Measurements from ENCODE around the gene RFTN1.

GRCh38 chr3:16508591-16508995 lies 4.9 kb downstream of the RFTN1 start:
- no peak; the same call in 1 of the 2 replicates for TF ChIP-seq POLR2A (IDR thresholded peaks at IDR 0.05; ENCODE audit: low read depth, low read length)
- no peak; the same call in 1 of the 2 replicates for TF ChIP-seq POLR2AphosphoS5 (IDR thresholded peaks at IDR 0.05; ENCODE audit: low read depth, low read length)
- TF ChIP-seq TAF1 (IDR thresholded peaks at IDR 0.05; ENCODE audit: low read depth, low read length), result peak; percentile 37; the same call in 1 of the 2 replicates
